Measurements from ENCODE around the gene BET1L. TPM values are rescaled to one million over a fixed set of nuclear protein-coding genes. Genes with fewer than 3 reads are reported as not detected.

BET1L gene
- total and polyA plus RNA-seq, 8 donors = 27.7 to 53.4 (median 41.2) TPM

DNA sequence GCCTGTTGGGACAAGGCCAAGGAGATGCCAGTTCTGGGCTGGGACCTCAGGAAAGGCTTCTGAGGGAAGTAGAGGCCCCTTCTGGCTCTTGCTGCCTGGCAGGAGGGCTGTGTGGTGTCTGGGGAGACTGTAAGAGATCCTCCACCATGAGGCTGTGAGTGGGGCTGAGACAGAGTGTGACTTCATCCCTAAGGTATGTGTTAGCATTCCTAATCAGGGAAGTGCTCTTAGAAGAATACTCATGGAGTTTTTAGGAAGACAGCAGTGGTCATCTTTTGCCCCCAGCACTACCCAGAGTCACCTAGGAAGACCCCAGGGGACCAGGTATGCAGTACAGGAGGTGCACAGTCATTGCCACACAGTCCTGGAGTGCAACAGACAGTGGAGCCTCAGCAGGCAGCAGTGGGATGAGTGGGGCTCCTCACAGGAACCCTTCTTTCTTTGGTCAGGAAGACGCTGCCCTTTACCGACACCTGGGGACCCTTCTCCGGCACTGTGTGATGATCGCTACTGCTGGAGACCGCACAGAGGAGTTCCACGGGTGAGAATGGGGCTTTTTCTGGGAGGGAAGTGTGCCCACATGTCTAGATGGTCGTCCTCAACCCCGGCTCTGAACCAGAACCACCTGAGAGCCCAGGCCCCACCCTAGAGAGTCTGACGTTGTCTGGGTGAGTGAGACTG is 3.1 kb upstream of the BET1L start:
- Histone ChIP-seq H3K4me1 (peaks cover 10 to 23% (median 21%) of the 10 kb centered on the region in 3 donors), H3K27me3 (no peaks in the 10 kb centered on the region), H3K9me3 (no peaks in the 10 kb centered on the region), H3K4me3 (peak overlapping the region in 2 of 4 donors; percentile 94 to 99), H3K27ac (no peak overlapping the region), H3K36me3 (peaks cover 0 to 43% (median 33%) of the 10 kb centered on the region in 3 donors)
- ATAC-seq = no peak
- 82 to 90% methylated on average over 9 of the region's 9 CpGs for WGBS, 2 donors
- intact Hi-C loops (cut with DNase I) = no loop called here
- TF ChIP-seq, protein P1, sequence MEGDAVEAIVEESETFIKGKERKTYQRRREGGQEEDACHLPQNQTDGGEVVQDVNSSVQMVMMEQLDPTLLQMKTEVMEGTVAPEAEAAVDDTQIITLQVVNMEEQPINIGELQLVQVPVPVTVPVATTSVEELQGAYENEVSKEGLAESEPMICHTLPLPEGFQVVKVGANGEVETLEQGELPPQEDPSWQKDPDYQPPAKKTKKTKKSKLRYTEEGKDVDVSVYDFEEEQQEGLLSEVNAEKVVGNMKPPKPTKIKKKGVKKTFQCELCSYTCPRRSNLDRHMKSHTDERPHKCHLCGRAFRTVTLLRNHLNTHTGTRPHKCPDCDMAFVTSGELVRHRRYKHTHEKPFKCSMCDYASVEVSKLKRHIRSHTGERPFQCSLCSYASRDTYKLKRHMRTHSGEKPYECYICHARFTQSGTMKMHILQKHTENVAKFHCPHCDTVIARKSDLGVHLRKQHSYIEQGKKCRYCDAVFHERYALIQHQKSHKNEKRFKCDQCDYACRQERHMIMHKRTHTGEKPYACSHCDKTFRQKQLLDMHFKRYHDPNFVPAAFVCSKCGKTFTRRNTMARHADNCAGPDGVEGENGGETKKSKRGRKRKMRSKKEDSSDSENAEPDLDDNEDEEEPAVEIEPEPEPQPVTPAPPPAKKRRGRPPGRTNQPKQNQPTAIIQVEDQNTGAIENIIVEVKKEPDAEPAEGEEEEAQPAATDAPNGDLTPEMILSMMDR (IDR thresholded peaks at IDR 0.05) = no peak
- peak in 2 of 6 donors; percentile 16 to 21 for DNase-seq
- no peak for FAIRE-seq

DNA sequence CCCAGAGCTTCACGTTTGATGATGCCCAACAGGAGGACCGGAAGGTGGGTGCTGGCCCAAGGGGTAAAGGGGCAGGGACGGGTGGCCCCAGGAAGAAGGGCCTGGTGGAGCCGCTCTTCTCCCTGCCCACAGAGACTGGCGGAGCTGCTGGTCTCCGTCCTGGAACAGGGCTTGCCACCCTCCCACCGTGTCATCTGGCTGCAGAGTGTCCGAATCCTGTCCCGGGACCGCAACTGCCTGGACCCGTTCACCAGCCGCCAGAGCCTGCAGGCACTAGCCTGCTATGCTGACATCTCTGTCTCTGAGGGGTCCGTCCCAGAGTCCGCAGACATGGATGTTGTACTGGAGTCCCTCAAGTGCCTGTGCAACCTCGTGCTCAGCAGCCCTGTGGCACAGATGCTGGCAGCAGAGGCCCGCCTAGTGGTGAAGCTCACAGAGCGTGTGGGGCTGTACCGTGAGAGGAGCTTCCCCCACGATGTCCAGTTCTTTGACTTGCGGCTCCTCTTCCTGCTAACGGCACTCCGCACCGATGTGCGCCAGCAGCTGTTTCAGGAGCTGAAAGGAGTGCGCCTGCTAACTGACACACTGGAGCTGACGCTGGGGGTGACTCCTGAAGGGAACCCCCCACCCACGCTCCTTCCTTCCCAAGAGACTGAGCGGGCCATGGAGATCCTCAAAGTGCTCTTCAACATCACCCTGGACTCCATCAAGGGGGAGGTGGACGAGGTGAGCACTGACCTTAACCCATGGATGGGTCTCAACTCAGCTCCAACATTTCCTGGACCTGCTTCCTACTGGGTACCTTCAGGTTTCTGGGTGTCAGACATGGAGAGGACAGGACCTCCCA is 2.3 kb upstream of the BET1L start:
- 41 to 50% methylated on average over 29 of the region's 29 CpGs for WGBS, 2 donors
- no peaks in the 10 kb centered on the region for H3K27me3 ChIP-seq
- no peak for ATAC-seq
- TF ChIP-seq, protein P1 (IDR thresholded peaks at IDR 0.05) = no peak
- FAIRE-seq = no peak
- DNase-seq = peak in 3 of 6 donors; percentile 48 to 81 (median 49)
- intact Hi-C loops (cut with DNase I) = no loop called here
- peak overlapping the region; percentile 86 to 100 (median 96) for H3K4me3 ChIP-seq
- H3K4me1 ChIP-seq = peaks cover 10 to 29% (median 24%) of the 10 kb centered on the region in 3 donors
- peak overlapping the region in 1 of 4 donors; percentile 98 for H3K27ac ChIP-seq
- H3K9me3 ChIP-seq = no peaks in the 10 kb centered on the region
- peaks cover 0 to 38% (median 32%) of the 10 kb centered on the region in 3 donors for H3K36me3 ChIP-seq

DNA sequence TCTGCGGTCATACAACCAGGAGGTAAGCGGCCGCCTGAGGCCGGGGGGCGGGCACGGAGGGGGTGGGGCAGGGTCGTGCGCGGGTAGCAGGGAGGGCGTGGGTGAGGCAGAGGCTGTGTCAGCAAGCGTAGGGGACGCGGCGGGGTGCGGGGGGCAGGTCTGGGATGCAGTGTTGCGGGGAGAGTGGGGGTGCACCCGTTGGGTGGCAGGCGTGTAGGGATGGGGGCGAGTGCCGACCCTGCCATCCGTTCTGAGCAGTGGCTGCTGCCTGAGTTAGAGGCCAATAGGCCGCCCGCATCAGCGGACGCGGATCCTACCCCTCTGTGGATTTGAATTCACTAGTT is 1.7 kb upstream of the BET1L start:
- Histone ChIP-seq H3K27me3 (no peaks in the 10 kb centered on the region), H3K4me1 (peaks cover 10 to 29% (median 24%) of the 10 kb centered on the region in 3 donors), H3K27ac (peak overlapping the region; percentile 96 to 98 (median 97)), H3K9me3 (no peaks in the 10 kb centered on the region), H3K36me3 (peaks cover 0 to 38% (median 34%) of the 10 kb centered on the region in 3 donors), H3K4me3 (peak overlapping the region; percentile 86 to 100 (median 96))
- 0 to 1% methylated on average over 26 of the region's 26 CpGs for WGBS, 2 donors
- peak in 2 of 4 donors; percentile 0 for ATAC-seq
- DNase-seq = peak in 2 of 6 donors; percentile 67 to 82
- no peak for FAIRE-seq
- intact Hi-C loops (cut with DNase I) = no loop called here
- TF ChIP-seq, protein P1 (IDR thresholded peaks at IDR 0.05) = no peak

DNA sequence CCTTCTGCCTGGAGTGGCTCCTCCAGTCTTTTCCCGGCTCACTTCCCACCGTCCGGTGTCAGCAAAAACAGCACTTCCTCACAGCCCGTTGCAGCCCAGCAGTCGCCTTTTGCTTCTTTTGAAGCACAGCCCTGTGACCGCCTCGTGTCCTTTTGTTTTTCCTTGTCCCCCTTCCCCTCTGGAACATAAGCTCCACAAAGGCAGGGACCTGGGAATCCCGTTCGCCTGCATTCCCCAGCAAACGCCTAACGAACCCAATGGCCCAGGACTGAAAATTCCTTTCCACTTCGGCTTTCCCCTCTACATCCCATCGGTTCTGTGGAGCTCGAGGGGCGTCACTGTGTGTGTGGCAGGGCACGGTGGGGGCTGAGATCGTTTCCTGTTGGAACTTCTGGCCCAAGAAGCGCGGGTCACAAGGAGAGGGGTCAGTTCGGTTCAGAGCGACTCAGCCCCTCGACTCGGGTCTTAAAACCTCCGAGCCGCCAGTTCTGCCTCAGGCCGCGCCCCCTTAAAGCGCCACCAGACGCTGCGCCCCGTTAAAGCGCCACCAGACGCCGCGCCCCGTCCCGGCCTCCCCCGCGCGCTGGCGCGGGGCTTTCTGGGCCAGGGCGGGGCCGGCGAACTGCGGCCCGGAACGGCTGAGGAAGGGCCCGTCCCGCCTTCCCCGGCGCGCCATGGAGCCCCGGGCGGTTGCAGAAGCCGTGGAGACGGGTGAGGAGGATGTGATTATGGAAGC is 1.1 kb upstream of the BET1L start:
- TF ChIP-seq, protein P1 (IDR thresholded peaks at IDR 0.05) = no peak
- Histone ChIP-seq H3K9me3 (no peaks in the 10 kb centered on the region), H3K27ac (peak overlapping the region; percentile 96 to 98 (median 97)), H3K27me3 (no peaks in the 10 kb centered on the region), H3K4me1 (peaks cover 10 to 29% (median 24%) of the 10 kb centered on the region in 3 donors), H3K36me3 (peaks cover 0 to 32% (median 32%) of the 10 kb centered on the region in 3 donors), H3K4me3 (peak overlapping the region; percentile 86 to 100 (median 96))
- FAIRE-seq = no peak
- intact Hi-C loops (cut with DNase I) = no loop called here
- peak; percentile 70 to 84 (median 78) for ATAC-seq
- WGBS, 2 donors = 0% methylated on average over 57 of the region's 57 CpGs
- DNase-seq = peak; percentile 73 to 92 (median 80)

Measured in pancreas (tissue), 10 donors.